Measurements from ENCODE around the gene BID. TPM values are rescaled to one million over a fixed set of nuclear protein-coding genes. Genes with fewer than 3 reads are reported as not detected.

The BID gene

DNA sequence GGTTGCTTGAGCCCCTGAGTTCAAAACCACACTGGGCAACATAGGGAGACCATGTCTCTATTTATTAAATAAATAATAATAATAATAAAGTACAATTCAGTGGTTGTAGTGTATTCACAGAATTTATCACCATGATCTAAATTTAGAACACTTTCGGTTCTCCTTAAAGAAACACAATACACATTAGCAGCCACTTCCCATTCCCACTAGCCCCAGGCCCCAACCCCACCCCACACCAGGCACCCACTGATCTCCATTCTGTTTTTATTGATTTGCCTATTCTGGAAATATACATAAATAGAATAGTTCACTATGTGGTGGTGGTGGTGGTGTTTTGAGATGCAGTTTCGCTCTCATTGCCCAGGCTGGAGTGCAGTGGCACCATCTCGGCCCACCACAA is 90.0 kb downstream of the BID start:
- Histone ChIP-seq H3K27ac (replicated peaks) (no peak overlapping the region), H3K4me3 (replicated peaks; ENCODE audit: insufficient read depth, low read length) (no peak overlapping the region), H3K27me3 (ENCODE audit: insufficient read depth, poor library complexity, severe bottlenecking) (no peaks in the 10 kb centered on the region)
- no peak for DNase-seq (ENCODE audit: low read depth in 1 of 2, low spot score in 1 of 2)
- no peak for TF ChIP-seq POLR2AphosphoS5 (IDR thresholded peaks at IDR 0.05; ENCODE audit: low read depth)
- TF ChIP-seq, protein P1, sequence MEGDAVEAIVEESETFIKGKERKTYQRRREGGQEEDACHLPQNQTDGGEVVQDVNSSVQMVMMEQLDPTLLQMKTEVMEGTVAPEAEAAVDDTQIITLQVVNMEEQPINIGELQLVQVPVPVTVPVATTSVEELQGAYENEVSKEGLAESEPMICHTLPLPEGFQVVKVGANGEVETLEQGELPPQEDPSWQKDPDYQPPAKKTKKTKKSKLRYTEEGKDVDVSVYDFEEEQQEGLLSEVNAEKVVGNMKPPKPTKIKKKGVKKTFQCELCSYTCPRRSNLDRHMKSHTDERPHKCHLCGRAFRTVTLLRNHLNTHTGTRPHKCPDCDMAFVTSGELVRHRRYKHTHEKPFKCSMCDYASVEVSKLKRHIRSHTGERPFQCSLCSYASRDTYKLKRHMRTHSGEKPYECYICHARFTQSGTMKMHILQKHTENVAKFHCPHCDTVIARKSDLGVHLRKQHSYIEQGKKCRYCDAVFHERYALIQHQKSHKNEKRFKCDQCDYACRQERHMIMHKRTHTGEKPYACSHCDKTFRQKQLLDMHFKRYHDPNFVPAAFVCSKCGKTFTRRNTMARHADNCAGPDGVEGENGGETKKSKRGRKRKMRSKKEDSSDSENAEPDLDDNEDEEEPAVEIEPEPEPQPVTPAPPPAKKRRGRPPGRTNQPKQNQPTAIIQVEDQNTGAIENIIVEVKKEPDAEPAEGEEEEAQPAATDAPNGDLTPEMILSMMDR (IDR thresholded peaks at IDR 0.05; ENCODE audit: insufficient read depth, low read length) = no peak
- TF ChIP-seq, protein P2, sequence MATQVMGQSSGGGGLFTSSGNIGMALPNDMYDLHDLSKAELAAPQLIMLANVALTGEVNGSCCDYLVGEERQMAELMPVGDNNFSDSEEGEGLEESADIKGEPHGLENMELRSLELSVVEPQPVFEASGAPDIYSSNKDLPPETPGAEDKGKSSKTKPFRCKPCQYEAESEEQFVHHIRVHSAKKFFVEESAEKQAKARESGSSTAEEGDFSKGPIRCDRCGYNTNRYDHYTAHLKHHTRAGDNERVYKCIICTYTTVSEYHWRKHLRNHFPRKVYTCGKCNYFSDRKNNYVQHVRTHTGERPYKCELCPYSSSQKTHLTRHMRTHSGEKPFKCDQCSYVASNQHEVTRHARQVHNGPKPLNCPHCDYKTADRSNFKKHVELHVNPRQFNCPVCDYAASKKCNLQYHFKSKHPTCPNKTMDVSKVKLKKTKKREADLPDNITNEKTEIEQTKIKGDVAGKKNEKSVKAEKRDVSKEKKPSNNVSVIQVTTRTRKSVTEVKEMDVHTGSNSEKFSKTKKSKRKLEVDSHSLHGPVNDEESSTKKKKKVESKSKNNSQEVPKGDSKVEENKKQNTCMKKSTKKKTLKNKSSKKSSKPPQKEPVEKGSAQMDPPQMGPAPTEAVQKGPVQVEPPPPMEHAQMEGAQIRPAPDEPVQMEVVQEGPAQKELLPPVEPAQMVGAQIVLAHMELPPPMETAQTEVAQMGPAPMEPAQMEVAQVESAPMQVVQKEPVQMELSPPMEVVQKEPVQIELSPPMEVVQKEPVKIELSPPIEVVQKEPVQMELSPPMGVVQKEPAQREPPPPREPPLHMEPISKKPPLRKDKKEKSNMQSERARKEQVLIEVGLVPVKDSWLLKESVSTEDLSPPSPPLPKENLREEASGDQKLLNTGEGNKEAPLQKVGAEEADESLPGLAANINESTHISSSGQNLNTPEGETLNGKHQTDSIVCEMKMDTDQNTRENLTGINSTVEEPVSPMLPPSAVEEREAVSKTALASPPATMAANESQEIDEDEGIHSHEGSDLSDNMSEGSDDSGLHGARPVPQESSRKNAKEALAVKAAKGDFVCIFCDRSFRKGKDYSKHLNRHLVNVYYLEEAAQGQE (IDR thresholded peaks at IDR 0.05; ENCODE audit: insufficient replicate concordance, low read depth) = no peak

Small RNAs within 50 kb of the gene (microRNA-seq; reads per million reads assigned to microRNA genes)
- gene MIR3198-1 = not detected
